Gastrocnemius medialis (tissue), 4 donors: Measurements from ENCODE around the gene BCL2L14.

Experiments
- CTCF ChIP-seq, 5 experiments: fragments of 450-650 bp in 3 of 5; fragments of 200-600 bp in 2 of 5; sonication (generic) in 2 of 5; IDR thresholded peaks in 4 of 5; conservative IDR thresholded peaks in 1 of 5; 1 replicate in 4 of 5; 2 replicates in 1 of 5; pipeline ENCODE4 v1.5.1; 2016 to 2019; ENCODE audit warnings: antibody characterized with exemption in 5 of 5, mild to moderate bottlenecking in 3 of 5, moderate library complexity in 3 of 5
- POLR2A ChIP-seq, 2 donors: fragments of 450-650 bp; IDR thresholded peaks; one replicate each; pipeline ENCODE4 v1.6.1; 2017; ENCODE audit warnings: antibody characterized with exemption in 2 of 2, mild to moderate bottlenecking in 2 of 2, moderate library complexity in 2 of 2

GRCh38 chr12:12094481-12094880 lies 23.7 kb downstream of the BCL2L14 start:
- TF ChIP-seq CTCF (IDR thresholded peaks at IDR 0.05 in 4 of 5, conservative IDR thresholded peaks at IDR 0.05 in 1 of 5) (no peak), POLR2A (IDR thresholded peaks at IDR 0.05) (no peak)
